Brain microvascular endothelial cell (primary cell): ENCODE measurements around the gene RTL1.

ENCODE experiments used
- DNase-seq: peaks from one replicate; pipeline ENCODE4 v3.0.0-alpha.2; 2020
- H3K27ac ChIP-seq: fragments of 250-450 bp; sonication (Bioruptor Pico); 2 replicates; pipeline ENCODE4 v1.5.1; 2020; ENCODE audit warnings: mild to moderate bottlenecking, moderate library complexity
- H3K27me3 ChIP-seq: fragments of 250-450 bp; sonication (Bioruptor Pico); replicated peaks from 2 replicates; pipeline ENCODE4 v1.5.1; 2020; ENCODE audit warnings: mild to moderate bottlenecking
- H3K36me3 ChIP-seq: fragments of 250-450 bp; sonication (Bioruptor Pico); replicated peaks from 2 replicates; pipeline ENCODE4 v1.5.1; 2020; ENCODE audit warnings: mild to moderate bottlenecking
- H3K4me3 ChIP-seq: 2 replicates; pipeline ENCODE4 v1.5.1; 2011; ENCODE audit warnings: low read depth, mild to moderate bottlenecking, control low read depth, low read length, moderate library complexity
- CTCF ChIP-seq: IDR thresholded peaks from 2 replicates; pipeline ENCODE4 v1.5.1; 2011; ENCODE audit warnings: low read depth, mild to moderate bottlenecking, moderate library complexity, low read length, control low read depth, inconsistent platforms; ENCODE audit errors: missing control alignments
- in situ Hi-C: cut with HindIII; loops from 2 replicates; pipeline ENCODE4 v1.10.0; 2017; ENCODE audit warnings: low sequenced_read_pairs, low pct_ligation_motif_present

RTL1 gene

GRCh38 chr14:100874051-100874410 is 29.5 kb downstream of the RTL1 start:
- Histone ChIP-seq H3K27me3 (no peaks in the 10 kb centered on the region), H3K4me3 (no peak overlapping the region), H3K27ac (no peak overlapping the region), H3K36me3 (peaks cover 9% of the 10 kb centered on the region)
- in situ Hi-C loops: no loop called here
- no peak for DNase-seq
- no peak for TF ChIP-seq CTCF

GRCh38 chr14:100873096-100873482 is 30.4 kb downstream of the RTL1 start:
- H3K4me3 ChIP-seq: no peak overlapping the region
- no peak for DNase-seq
- no peaks in the 10 kb centered on the region for H3K27me3 ChIP-seq
- in situ Hi-C loops: no loop called here
- H3K36me3 ChIP-seq: peaks cover 13% of the 10 kb centered on the region
- H3K27ac ChIP-seq: no peak overlapping the region
- TF ChIP-seq CTCF: no peak

GRCh38 chr14:100872259-100873095 is 31.0 kb downstream of the RTL1 start:
- Histone ChIP-seq H3K36me3 (peaks cover 16% of the 10 kb centered on the region), H3K27ac (peak overlapping the region; percentile 54), H3K27me3 (no peaks in the 10 kb centered on the region), H3K4me3 (no peak overlapping the region)
- peak; percentile 12 for DNase-seq
- in situ Hi-C loops: no loop called here
- TF ChIP-seq CTCF: no peak

- peaks cover 17% of the 10 kb centered on the region for H3K36me3 ChIP-seq
- peak overlapping the region; percentile 54 for H3K27ac ChIP-seq
- no peak overlapping the region for H3K4me3 ChIP-seq
- in situ Hi-C loops: no loop called here
- no peak for TF ChIP-seq CTCF
- peak; percentile 81 for DNase-seq
- H3K27me3 ChIP-seq: no peaks in the 10 kb centered on the region
Measured at GRCh38 chr14:100871234-100872186, 32.0 kb downstream of the RTL1 start.

- DNase-seq: no peak
- Histone ChIP-seq H3K27me3 (no peaks in the 10 kb centered on the region), H3K4me3 (no peak overlapping the region), H3K27ac (no peak overlapping the region), H3K36me3 (peaks cover 35% of the 10 kb centered on the region)
- no peak for TF ChIP-seq CTCF
- in situ Hi-C loops: no loop called here
Measured at GRCh38 chr14:100868621-100869370, 34.7 kb downstream of the RTL1 start.
